OCI-LY3 (cell line): ENCODE data around the gene CSNK1A1.

Source experiments
- H2AFZ ChIP-seq: fragments of 200-600, 300-600 bp; shearing (Covaris generic); 2 replicates; pipeline ENCODE4 v1.6.0; 2014; ENCODE audit warnings: antibody characterized with exemption, low read depth, low read length
- H3K27ac ChIP-seq: fragments of 200-600, 300-600 bp; sonication (generic); 2 replicates; pipeline ENCODE4 v1.5.1; 2014; ENCODE audit warnings: mild to moderate bottlenecking, low read length, moderate library complexity, mixed read lengths
- H3K27me3 ChIP-seq: fragments of 200-600, 300-600 bp; sonication (generic); 2 replicates; pipeline ENCODE4 v1.6.1; 2014; ENCODE audit warnings: low read depth, low read length, mixed read lengths
- H3K36me3 ChIP-seq: fragments of 200-600, 300-600 bp; sonication (generic); replicated peaks from 2 replicates; pipeline ENCODE3; 2014; ENCODE audit warnings: low read depth, low read length, mixed read lengths
- H3K4me1 ChIP-seq: fragments of 300-600, 200-600 bp; sonication (generic); 2 replicates; pipeline ENCODE4 v1.6.1; 2014; ENCODE audit warnings: low read length, mixed read lengths
- H3K4me2 ChIP-seq: fragments of 200-600, 300-600 bp; sonication (generic); 2 replicates; pipeline ENCODE4 v1.6.1; 2014; ENCODE audit warnings: low read length, mixed read lengths
- H3K4me3 ChIP-seq: fragments of 300-600, 200-600 bp; sonication (generic); 2 replicates; pipeline ENCODE4 v1.5.1; 2014; ENCODE audit warnings: antibody characterized with exemption, mild to moderate bottlenecking, low read length, moderate library complexity
- H3K79me2 ChIP-seq: fragments of 300-600, 200-600 bp; shearing (Covaris generic); 2 replicates; pipeline ENCODE4 v1.6.1; 2014; ENCODE audit warnings: mild to moderate bottlenecking, low read length, mixed read lengths
- H3K9ac ChIP-seq: fragments of 300-600, 200-600 bp; shearing (Covaris generic); 2 replicates; pipeline ENCODE4 v1.6.0; 2014; ENCODE audit warnings: mild to moderate bottlenecking, low read length, moderate library complexity
- H3K9me3 ChIP-seq: fragments of 200-600, 300-600 bp; shearing (Covaris generic); 2 replicates; pipeline ENCODE4 v1.6.1; 2014; ENCODE audit warnings: low read length, mixed read lengths; ENCODE audit not compliant: insufficient read depth
- H4K20me1 ChIP-seq: fragments of 200-600, 300-600 bp; sonication (generic); 2 replicates; pipeline ENCODE4 v1.6.1; 2016; ENCODE audit warnings: low read length, mixed read lengths; ENCODE audit not compliant: insufficient read depth
- CTCF ChIP-seq: fragments of 200-600, 300-600 bp; sonication (generic); IDR thresholded peaks from 2 replicates; pipeline ENCODE4 v1.5.1; 2014; ENCODE audit warnings: antibody characterized with exemption, low read length, low read depth
- EZH2phosphoT487 ChIP-seq: fragments of 200-600 bp; shearing (Covaris generic); IDR thresholded peaks from 2 replicates; pipeline ENCODE4 v1.6.1; 2018; ENCODE audit warnings: antibody characterized with exemption, mixed run types, low read depth

Gene CSNK1A1

GRCh38 chr5:149545327-149545726, 5.9 kb downstream of the CSNK1A1 start:
- no peak overlapping the region for H2AFZ ChIP-seq
- H3K4me1 ChIP-seq = peaks cover 9% of the 10 kb centered on the region
- H3K4me2 ChIP-seq = no peak overlapping the region
- H3K27ac ChIP-seq = no peak overlapping the region
- no peaks in the 10 kb centered on the region for H3K27me3 ChIP-seq
- peaks cover 29% of the 10 kb centered on the region for H3K36me3 ChIP-seq
- TF ChIP-seq EZH2phosphoT487 (no peak), CTCF (no peak)
- no peaks in the 10 kb centered on the region for H3K9me3 ChIP-seq
- H4K20me1 ChIP-seq = peaks cover 21% of the 10 kb centered on the region
- no peak overlapping the region for H3K9ac ChIP-seq
- peaks cover 95% of the 10 kb centered on the region for H3K79me2 ChIP-seq
- H3K4me3 ChIP-seq = no peak overlapping the region

GRCh38 chr5:149544028-149544420, 7.2 kb downstream of the CSNK1A1 start:
- TF ChIP-seq EZH2phosphoT487 (no peak), CTCF (no peak)
- Histone ChIP-seq H3K27ac (no peak overlapping the region), H4K20me1 (peaks cover 19% of the 10 kb centered on the region), H2AFZ (no peak overlapping the region), H3K9me3 (no peaks in the 10 kb centered on the region), H3K27me3 (no peaks in the 10 kb centered on the region), H3K79me2 (peaks cover 95% of the 10 kb centered on the region), H3K9ac (no peak overlapping the region), H3K36me3 (peaks cover 23% of the 10 kb centered on the region), H3K4me3 (no peak overlapping the region), H3K4me1 (peaks cover 1% of the 10 kb centered on the region; the same call in 1 of the 2 replicates), H3K4me2 (no peak overlapping the region)

- TF ChIP-seq CTCF (no peak), EZH2phosphoT487 (no peak)
- peaks cover 95% of the 10 kb centered on the region for H3K79me2 ChIP-seq
- H3K27me3 ChIP-seq = no peaks in the 10 kb centered on the region
- no peak overlapping the region for H3K4me3 ChIP-seq
- no peak overlapping the region for H3K27ac ChIP-seq
- H3K4me1 ChIP-seq = no peaks in the 10 kb centered on the region
- H2AFZ ChIP-seq = no peak overlapping the region
- no peak overlapping the region for H3K4me2 ChIP-seq
- no peaks in the 10 kb centered on the region for H3K9me3 ChIP-seq
- H3K9ac ChIP-seq = no peak overlapping the region
- H4K20me1 ChIP-seq = peaks cover 19% of the 10 kb centered on the region
- H3K36me3 ChIP-seq = peaks cover 21% of the 10 kb centered on the region
These were observed 7.7 kb downstream of the CSNK1A1 start for GRCh38 chr5:149543361-149544027.

GRCh38 chr5:149541893-149542292, 9.3 kb downstream of the CSNK1A1 start:
- Histone ChIP-seq H3K27ac (no peak overlapping the region), H3K4me3 (no peak overlapping the region), H3K4me1 (no peaks in the 10 kb centered on the region), H3K79me2 (peaks cover 95% of the 10 kb centered on the region), H2AFZ (no peak overlapping the region), H3K4me2 (no peak overlapping the region), H3K9me3 (no peaks in the 10 kb centered on the region), H3K36me3 (peaks cover 13% of the 10 kb centered on the region), H3K27me3 (no peaks in the 10 kb centered on the region), H3K9ac (no peak overlapping the region), H4K20me1 (peaks cover 17% of the 10 kb centered on the region)
- TF ChIP-seq CTCF (no peak), EZH2phosphoT487 (no peak)
